ENCODE measurements around the gene PIK3R2.

PIK3R2 gene

GRCh38 chr19:18145391-18145999 is 7.5 kb upstream of the PIK3R2 start:
- TF ChIP-seq SUZ12 (IDR thresholded peaks at IDR 0.05; ENCODE audit: extremely low read depth, insufficient read depth, insufficient read length): no peak
- TF ChIP-seq YY1 (IDR thresholded peaks at IDR 0.05; ENCODE audit: insufficient read depth, insufficient read length): no peak
- no peak for TF ChIP-seq ZNF274 (IDR thresholded peaks at IDR 0.05; ENCODE audit: low read depth, low read length)
- DNase-seq (ENCODE audit: low read depth, low spot score): no peak
- peaks cover 56% of the 10 kb centered on the region for H3K36me3 ChIP-seq (ENCODE audit: insufficient read depth, insufficient read length, low read length)

GRCh38 chr19:18147396-18147795 is 5.6 kb upstream of the PIK3R2 start:
- no peak for TF ChIP-seq SUZ12 (IDR thresholded peaks at IDR 0.05; ENCODE audit: extremely low read depth, insufficient read depth, insufficient read length)
- no peak for TF ChIP-seq YY1 (IDR thresholded peaks at IDR 0.05; ENCODE audit: insufficient read depth, insufficient read length)
- TF ChIP-seq ZNF274 (IDR thresholded peaks at IDR 0.05; ENCODE audit: low read depth, low read length): no peak
- H3K9ac ChIP-seq (ENCODE audit: insufficient read length, low read depth): no peak overlapping the region
- peaks cover 49% of the 10 kb centered on the region for H3K36me3 ChIP-seq (ENCODE audit: insufficient read depth, insufficient read length, low read length)
- H3K4me1 ChIP-seq (ENCODE audit: insufficient read depth, insufficient read length): peaks cover 12% of the 10 kb centered on the region
- no peaks in the 10 kb centered on the region for H3K27me3 ChIP-seq (ENCODE audit: insufficient read depth, insufficient read length)
- no peaks in the 10 kb centered on the region for H3K9me3 ChIP-seq (ENCODE audit: insufficient read depth, low read length)
- H3K4me3 ChIP-seq (ENCODE audit: insufficient read length, low read depth): no peak overlapping the region
- DNase-seq (ENCODE audit: low read depth, low spot score): no peak

More at GRCh38 chr19:18145391-18145999, 7.5 kb upstream of the PIK3R2 start:
- Histone ChIP-seq H3K9me3 (ENCODE audit: insufficient read depth, low read length) (no peaks in the 10 kb centered on the region), H3K4me1 (ENCODE audit: insufficient read depth, insufficient read length) (peaks cover under 1% of the 10 kb centered on the region), H3K4me3 (ENCODE audit: insufficient read length, low read depth) (no peak overlapping the region), H3K9ac (ENCODE audit: insufficient read length, low read depth) (no peak overlapping the region), H3K27me3 (ENCODE audit: insufficient read depth, insufficient read length) (no peaks in the 10 kb centered on the region)

DNA sequence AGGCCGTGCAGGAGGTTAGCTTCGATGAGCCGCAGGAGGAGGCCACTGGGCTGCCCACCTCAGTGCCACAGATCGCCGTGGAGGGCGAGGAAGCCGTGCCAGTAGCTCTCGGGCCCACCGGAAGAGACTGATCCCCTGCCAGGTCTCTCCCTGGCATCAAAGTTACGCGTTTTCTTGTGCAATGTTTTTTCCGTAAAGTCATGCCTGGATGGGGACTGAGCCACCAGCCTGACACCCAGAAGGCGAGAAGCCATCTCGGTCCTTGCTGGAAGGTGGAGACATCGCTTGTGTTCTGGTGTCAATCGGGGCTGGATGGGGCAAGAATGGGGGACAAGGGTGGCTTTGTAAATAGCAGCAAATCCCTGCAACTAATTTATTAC is 3.4 kb upstream of the PIK3R2 start:
- Histone ChIP-seq H3K4me3 (ENCODE audit: insufficient read length, low read depth) (no peak overlapping the region), H3K9ac (ENCODE audit: insufficient read length, low read depth) (no peak overlapping the region), H3K9me3 (ENCODE audit: insufficient read depth, low read length) (no peaks in the 10 kb centered on the region), H3K27me3 (ENCODE audit: insufficient read depth, insufficient read length) (no peaks in the 10 kb centered on the region), H3K4me1 (ENCODE audit: insufficient read depth, insufficient read length) (peaks cover 16% of the 10 kb centered on the region), H3K36me3 (ENCODE audit: insufficient read depth, insufficient read length, low read length) (peaks cover 36% of the 10 kb centered on the region)
- no peak for DNase-seq (ENCODE audit: low read depth, low spot score)
- no peak for TF ChIP-seq YY1 (IDR thresholded peaks at IDR 0.05; ENCODE audit: insufficient read depth, insufficient read length)

DNA sequence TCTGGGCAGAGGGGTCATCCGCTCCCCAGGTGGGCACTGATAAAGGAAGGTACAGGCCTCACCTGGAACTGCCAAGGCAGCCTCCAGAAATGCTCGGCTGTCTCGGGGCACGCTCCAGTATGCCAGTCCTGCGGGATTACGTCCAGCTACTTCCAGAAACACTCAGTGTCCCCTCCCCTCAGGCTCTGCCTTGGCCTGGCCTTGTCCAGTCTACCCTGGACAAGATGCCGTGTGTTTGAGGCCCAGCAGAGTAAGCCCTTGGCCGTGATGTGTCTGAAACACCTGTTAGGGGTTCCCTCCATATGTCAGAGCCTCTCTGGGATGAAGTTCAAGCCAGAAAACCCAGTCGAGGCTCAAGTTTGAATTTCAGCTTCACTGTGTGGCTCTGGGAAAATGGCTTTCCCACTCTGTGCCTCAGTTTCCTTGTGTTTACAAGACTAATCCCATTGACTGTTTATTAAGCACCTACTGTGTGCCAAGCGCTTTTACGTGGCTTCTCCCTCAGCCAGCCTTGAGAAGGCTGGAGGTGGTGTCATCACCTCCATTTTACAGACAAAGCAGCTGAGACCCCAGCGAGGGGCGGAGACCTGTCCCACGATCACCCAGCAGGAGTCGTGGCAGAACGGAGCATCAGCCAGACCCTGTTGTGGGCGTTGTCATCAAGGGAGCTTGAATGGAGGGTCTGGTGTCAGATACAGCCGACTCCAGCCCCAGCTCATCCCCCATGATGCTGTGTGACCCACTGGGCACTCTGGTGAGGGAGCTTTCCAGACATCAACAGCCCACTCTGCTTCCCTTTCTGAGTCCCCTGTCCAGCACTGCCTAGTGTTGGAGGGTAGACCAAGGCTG is 2.0 kb upstream of the PIK3R2 start:
- no peak overlapping the region for H3K4me3 ChIP-seq (ENCODE audit: insufficient read length, low read depth)
- no peaks in the 10 kb centered on the region for H3K27me3 ChIP-seq (ENCODE audit: insufficient read depth, insufficient read length)
- H3K9me3 ChIP-seq (ENCODE audit: insufficient read depth, low read length): no peaks in the 10 kb centered on the region
- no peak for DNase-seq (ENCODE audit: low read depth, low spot score)
- TF ChIP-seq ZNF274 (IDR thresholded peaks at IDR 0.05; ENCODE audit: low read depth, low read length): no peak
- no peak for TF ChIP-seq YY1 (IDR thresholded peaks at IDR 0.05; ENCODE audit: insufficient read depth, insufficient read length)
- TF ChIP-seq SUZ12 (IDR thresholded peaks at IDR 0.05; ENCODE audit: extremely low read depth, insufficient read depth, insufficient read length): no peak
- H3K36me3 ChIP-seq (ENCODE audit: insufficient read depth, insufficient read length, low read length): peaks cover 30% of the 10 kb centered on the region
- H3K9ac ChIP-seq (ENCODE audit: insufficient read length, low read depth): peak overlapping the region; percentile 79
- H3K4me1 ChIP-seq (ENCODE audit: insufficient read depth, insufficient read length): peaks cover 17% of the 10 kb centered on the region

- peaks cover 30% of the 10 kb centered on the region for H3K36me3 ChIP-seq (ENCODE audit: insufficient read depth, insufficient read length, low read length)
- peak overlapping the region; percentile 93 for H3K9ac ChIP-seq (ENCODE audit: insufficient read length, low read depth)
- DNase-seq (ENCODE audit: low read depth, low spot score): peak; percentile 99
- H3K4me1 ChIP-seq (ENCODE audit: insufficient read depth, insufficient read length): peaks cover 30% of the 10 kb centered on the region
- TF ChIP-seq YY1 (IDR thresholded peaks at IDR 0.05; ENCODE audit: insufficient read depth, insufficient read length) (no peak), SUZ12 (IDR thresholded peaks at IDR 0.05; ENCODE audit: extremely low read depth, insufficient read depth, insufficient read length) (no peak), ZNF274 (IDR thresholded peaks at IDR 0.05; ENCODE audit: low read depth, low read length) (no peak)
- H3K27me3 ChIP-seq (ENCODE audit: insufficient read depth, insufficient read length): no peaks in the 10 kb centered on the region
- H3K9me3 ChIP-seq (ENCODE audit: insufficient read depth, low read length): no peaks in the 10 kb centered on the region
- H3K4me3 ChIP-seq (ENCODE audit: insufficient read length, low read depth): peak overlapping the region; percentile 87
Measured at GRCh38 chr19:18152442-18152816, 534 bp upstream of the PIK3R2 start.

- no peaks in the 10 kb centered on the region for H3K9me3 ChIP-seq (ENCODE audit: insufficient read depth, low read length)
- peak overlapping the region; percentile 87 for H3K4me3 ChIP-seq (ENCODE audit: insufficient read length, low read depth)
- TF ChIP-seq YY1 (IDR thresholded peaks at IDR 0.05; ENCODE audit: insufficient read depth, insufficient read length) (no peak), ZNF274 (IDR thresholded peaks at IDR 0.05; ENCODE audit: low read depth, low read length) (no peak), SUZ12 (IDR thresholded peaks at IDR 0.05; ENCODE audit: extremely low read depth, insufficient read depth, insufficient read length) (no peak)
- no peak for DNase-seq (ENCODE audit: low read depth, low spot score)
- H3K4me1 ChIP-seq (ENCODE audit: insufficient read depth, insufficient read length): peaks cover 33% of the 10 kb centered on the region
- no peaks in the 10 kb centered on the region for H3K27me3 ChIP-seq (ENCODE audit: insufficient read depth, insufficient read length)
- H3K36me3 ChIP-seq (ENCODE audit: insufficient read depth, insufficient read length, low read length): peaks cover 32% of the 10 kb centered on the region
- peak overlapping the region; percentile 89 for H3K9ac ChIP-seq (ENCODE audit: insufficient read length, low read depth)
Measured at GRCh38 chr19:18153556-18154134, 682 bp downstream of the PIK3R2 start.
